ENCODE measurements around the gene ROR1.
"Not testable (repeated sequence)": the region's sequence is repeated elsewhere in the genome, so short reads cannot be mapped to it uniquely, and the experiment has no call there.

ROR1 gene

DNA sequence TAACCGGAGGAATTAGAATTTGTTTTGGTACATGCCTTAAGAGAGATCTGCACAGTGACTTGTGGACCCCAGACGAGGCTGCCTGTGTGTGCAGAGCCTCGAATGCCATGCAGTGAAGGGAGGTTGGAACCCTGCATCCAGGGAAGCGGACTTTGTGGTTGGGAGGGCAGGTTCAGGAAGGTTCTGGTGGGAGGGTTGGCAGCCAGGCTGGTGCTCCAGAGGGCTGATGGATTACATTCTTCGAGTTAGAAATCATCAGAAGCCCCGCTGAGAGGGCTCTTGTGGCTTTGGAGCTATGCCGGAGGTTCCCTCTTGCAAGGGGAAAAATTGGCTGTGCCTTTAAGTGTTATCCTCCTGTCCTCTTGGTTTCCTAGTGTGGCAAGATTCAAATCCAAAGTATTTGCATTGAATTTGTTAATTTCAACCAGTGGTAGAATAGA lies 21.1 kb downstream of the ROR1 start:
- DNase-seq, result no peak

DNA sequence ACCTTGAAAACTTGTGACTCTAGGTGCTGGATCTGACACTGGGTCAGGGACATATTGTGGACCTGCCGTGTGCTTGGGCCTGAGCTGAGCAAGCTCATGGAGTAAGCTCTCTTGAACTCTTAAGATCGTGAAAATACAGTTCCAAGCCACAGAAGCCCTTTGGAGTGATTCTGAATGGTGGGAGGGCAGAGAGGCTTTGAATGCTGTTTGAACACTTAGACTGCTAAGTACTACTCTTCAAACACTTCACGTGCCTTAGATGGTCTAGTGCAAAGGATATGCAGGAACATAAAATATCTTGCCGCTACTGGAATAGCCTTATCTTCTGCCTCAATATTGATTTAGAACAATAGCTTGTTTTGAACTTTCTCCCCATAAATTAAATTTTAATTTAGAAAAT lies 21.6 kb downstream of the ROR1 start:
- no peak for DNase-seq

DNA sequence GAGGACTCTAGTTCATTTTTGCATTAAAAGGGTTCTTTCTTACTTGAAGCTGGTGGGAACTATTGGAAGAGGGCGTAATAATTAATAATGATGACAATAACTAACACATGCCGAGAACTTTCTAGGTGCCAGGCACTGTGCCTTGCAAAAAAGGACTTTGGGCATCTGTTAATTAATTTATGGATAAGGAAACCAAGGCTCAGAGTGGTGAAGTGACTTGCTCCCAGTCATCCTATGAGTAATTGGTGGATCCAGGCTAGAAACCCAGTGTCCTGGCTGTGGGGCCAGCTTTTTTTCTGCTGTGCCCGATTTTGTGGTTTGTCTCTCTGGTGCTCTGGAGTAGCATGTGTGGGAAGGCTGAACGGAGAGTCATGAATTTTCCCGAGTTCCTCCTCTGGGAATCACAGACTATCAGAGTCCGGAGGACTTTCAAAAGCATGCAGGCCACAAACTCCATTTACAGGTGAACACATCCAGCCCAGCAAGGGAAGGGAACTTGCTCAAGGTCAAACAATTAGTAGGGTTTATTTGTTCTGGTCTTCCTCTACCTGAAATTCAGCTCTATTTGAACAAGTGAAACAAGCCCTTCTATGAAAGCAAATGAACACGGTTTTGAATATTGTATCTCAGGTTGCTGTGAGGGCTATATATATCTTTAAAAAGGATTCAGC lies 23.4 kb downstream of the ROR1 start:
- DNase-seq, result no peak

DNA sequence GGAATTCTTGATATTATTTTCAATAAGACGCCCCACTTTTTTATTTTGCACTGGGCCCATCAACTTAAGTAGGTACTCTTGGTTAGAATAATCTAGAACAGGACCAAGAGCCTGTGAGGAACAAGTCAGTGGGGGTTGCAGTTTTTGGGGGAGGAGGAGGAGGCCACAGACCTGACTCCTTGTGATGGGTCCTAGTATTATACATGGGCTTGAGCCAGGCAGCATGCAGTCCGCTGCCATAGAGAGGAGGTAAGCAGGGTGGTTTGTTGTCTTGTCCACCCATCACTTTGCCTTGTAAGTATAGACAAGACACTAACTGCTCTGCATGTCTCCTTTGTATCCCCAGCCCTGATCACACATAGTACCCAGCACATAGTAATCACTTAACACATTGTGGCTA lies 24.5 kb downstream of the ROR1 start:
- DNase-seq, result no peak

DNA sequence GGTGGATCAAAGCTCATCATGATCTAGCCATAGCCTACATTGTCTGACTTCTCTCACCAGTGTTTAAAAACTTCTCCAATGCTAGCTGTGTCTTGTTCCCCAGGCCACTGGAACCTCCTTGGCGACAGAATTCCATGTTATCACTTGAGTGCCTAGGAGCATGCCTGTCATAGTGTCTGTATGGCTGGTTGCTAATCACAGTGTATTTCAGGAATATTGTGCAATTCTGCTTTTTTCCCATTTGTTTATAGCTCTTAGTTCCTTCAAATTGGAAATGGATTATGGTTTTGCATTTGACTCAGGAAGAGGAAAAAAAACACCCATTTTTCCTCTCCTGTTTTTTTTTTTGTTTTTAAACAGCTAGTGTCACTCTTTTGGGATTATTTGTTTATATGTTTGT lies 25.5 kb downstream of the ROR1 start:
- no peak for DNase-seq

DNA sequence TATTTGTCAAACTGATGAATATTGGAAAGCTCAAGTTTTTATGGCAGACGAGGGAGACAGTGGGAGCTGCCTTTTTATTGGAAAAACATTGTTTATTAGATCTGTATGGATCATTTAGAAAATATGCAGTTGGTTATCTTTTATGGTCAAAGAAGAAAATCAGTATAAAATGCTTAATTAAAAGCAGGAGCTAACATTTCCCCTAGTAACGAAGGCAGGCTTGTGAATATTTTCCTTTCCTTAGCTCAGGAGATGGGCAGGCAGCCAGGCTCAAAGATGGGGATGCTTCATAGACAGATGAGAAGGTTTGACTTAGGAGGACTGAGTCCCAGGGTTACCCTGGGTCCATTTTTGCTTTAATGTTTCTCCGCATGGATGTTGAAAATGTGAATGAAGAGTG lies 26.0 kb downstream of the ROR1 start:
- DNase-seq, result no peak

DNA sequence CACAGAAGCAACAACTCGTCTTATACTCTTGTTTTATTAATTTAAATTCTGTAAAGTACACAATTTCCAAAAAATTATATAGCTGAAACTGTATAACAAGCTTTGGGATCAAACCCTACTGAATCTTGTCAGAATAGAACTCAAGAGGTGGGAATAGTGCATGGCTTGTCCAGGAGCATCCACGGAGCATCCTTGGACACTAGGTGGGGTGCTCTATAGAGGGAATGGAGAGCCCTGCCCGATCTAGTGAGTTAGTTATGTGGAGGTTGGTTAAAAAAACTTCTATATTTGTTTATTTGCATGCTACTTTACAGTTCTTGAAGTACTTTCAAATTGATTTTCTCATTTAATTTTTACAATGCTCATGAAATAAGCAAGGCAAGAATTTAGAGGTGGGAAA lies 28.3 kb downstream of the ROR1 start:
- no peak for DNase-seq

DNA sequence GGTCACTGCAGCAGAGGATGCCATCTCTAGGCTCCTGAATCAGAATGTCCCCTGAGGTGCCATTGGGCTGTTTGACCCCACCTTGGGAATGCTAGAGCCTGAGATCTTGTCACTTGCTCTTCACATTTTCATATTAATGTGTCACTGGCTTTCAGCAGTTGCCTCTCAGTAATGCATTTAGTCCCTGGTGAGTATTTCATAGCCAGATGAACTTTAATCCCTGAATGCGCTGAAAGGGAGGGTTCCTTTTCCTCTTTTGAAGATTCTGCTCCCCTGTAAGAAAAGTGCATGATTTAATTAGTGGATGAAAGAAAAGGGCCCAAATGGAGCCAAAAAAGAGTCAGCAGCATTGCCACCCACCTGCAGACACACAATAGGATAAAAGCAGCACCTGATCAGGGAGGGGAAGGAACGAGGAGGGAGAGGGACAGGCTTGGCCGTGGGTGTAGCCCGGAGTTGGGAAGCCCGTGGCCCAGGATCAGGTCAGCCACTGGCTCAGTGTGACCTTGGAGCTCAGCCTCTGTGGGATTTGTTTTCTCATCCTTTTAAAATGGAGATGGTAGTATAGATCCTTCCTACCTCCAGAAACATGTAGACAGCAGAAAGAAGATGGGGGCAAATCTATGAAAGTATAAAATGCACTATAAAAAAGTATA lies 31.1 kb downstream of the ROR1 start:
- DNase-seq, result no peak

DNA sequence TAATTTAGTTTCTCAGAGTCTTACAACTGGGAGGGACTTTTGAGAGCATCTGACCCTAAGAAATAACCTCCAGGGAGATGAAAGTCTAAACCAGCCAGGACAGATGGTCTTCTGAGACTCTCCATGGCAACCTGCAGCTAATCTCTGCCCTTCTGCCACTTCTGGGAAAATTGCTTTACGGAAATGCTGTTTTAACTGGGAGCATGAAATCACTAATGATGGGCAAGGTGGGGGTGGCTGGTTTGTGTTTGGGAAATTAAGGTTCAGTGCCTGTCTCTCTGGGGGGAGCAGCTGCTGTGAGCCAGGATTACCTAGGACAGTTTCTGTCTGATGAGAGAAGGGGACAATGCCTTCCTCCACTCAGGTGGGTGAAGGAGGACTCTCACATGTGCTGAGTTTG lies 33.2 kb downstream of the ROR1 start:
- DNase-seq, result no peak

DNA sequence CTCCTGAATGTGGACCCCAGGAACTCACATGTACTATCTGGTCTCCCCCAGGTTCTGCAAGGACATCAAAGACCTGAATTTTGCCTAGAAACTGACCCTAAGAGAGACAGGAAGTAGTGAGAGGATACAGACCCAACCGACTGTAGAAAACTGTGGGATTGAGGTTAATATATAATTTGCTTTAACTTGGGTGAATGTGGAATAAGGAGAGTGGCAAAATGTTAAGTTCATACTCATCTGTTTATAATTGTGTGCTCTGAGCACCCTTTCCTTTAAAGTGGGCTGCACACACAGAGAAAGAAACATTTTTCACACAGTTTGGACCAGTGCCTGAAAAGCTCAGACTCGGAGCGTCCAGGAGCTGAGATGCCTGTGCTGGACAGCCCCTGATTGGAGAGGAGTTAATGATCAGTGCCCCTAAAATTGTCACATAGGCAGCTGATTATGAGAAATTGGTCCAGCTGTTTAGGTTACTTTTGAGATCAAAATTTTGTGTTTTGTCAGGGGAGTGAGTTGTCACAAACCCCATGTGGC lies 37.2 kb downstream of the ROR1 start:
- DNase-seq, result no peak

DNA sequence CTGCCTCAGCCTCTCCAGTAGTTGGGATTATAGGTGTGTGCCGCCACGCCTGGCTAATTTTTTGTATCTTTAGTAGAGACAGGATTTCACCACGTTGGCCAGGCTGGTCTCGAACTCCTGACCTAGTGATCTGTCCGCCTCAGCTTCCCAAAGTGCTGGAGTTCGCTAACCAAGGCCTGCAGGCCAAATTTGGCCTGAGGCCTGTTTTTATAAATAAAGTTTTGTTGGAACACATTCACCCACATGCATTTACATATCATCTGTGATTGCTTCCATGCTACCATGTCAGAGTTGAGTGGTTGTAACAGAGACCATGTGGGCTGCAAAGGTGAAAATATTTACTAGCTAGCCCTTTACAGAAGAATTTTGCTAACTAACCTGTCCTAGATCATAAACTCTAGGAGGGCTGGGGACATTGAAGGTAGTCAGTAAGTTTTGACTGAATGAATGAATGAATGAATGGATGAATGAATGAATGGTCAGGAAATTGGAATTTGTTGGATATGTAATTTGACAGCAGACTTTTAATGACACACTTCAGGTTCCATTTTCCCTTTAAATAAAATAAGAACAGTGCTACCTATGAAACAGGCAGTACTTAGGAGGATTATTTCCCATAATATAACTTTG lies 38.4 kb downstream of the ROR1 start:
- DNase-seq, result no peak

DNA sequence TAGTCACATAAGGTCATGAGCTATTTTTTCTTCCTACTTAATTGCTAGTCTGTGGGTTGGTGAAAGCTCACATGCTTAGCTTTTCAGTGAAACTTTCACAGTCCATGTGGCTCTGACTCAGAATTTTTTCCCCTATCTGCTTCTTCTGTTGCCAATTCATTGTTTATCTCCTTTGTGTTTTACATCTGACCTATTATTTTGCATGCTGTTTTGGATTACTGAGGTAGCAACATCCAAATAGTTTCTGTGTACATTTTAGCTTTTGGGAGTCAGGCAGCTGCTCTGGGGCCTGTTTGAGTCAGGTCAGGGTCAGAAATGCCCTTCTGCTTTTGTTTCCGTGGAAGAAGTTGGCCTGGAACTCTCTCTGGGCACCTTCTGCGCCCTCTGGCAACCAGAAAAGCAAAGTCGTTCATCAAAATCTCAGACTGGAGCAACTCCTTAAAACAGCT lies 40.0 kb downstream of the ROR1 start:
- DNase-seq, result no peak

DNA sequence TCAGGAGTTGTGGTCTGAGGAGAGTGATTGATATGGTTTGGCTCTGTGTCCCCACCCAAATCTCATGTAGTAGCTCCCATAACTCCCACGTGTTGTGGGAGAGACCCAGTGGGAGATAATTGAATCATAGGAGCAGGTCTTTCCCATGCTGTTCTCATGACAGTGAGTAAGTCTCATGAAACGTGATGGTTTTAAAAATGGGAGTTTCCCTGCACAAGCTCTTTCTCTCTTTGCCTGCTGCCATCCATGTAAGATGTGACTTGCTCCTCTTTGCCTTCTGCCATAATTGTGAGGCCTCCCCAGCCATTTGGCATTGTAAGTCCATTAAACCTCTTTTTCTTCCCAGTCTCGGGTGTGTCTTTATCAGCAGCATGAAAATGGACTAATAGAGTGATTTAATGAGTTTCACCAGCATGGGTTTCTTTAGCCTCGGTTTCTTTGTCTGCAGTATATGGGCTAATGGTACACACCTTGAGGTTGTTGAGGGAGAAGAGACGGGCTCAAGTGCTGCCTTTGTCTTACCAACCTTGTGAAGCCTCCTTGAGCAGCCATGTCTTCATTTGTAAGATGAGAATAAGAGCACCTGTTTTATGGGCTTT lies 42.5 kb downstream of the ROR1 start:
- not testable (repeated sequence) for DNase-seq

DNA sequence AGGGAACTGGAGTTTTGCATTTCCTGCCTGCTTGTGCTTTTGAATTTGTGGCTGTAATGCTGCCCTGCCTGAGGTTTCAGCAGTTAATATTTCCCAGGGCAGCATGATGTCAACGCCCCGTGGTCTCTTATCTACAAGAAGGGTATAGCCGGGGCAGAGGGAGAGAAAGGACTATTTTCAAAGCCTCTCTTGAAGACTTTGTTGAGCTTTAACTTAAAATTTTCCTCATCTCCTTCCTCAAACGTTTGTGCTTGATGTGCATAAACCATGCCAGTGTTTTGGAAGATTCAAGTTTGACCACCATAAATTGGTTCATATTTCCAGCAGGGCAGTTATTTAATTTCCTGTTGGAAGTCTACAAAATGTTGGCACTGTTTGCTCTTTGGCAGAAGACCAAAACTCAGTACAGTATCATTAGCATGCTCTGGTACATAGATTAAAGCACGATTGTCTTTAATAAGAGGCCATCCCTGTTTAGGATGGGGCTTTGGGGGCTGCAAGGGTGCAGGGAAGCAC lies 43.4 kb downstream of the ROR1 start:
- DNase-seq, result no peak

DNA sequence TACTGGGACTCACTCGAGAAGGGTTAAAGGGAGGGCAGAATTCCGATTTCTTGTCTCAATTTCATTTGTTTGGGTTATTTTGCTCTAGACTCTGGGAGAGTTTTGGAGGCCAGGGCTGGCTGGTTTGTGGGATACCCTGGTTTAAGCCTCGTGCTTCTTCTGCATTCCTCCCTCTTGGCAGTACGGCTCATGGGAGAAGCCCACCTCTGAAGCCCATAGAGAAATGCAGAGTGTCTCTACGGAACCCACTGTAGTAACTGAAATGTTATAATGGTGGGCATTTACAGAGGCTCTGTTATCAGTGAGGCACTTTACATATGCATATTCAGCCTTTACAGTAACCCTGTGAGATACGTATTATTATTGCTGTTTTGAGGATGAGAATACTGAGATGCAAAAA lies 43.9 kb downstream of the ROR1 start:
- no peak for DNase-seq

DNA sequence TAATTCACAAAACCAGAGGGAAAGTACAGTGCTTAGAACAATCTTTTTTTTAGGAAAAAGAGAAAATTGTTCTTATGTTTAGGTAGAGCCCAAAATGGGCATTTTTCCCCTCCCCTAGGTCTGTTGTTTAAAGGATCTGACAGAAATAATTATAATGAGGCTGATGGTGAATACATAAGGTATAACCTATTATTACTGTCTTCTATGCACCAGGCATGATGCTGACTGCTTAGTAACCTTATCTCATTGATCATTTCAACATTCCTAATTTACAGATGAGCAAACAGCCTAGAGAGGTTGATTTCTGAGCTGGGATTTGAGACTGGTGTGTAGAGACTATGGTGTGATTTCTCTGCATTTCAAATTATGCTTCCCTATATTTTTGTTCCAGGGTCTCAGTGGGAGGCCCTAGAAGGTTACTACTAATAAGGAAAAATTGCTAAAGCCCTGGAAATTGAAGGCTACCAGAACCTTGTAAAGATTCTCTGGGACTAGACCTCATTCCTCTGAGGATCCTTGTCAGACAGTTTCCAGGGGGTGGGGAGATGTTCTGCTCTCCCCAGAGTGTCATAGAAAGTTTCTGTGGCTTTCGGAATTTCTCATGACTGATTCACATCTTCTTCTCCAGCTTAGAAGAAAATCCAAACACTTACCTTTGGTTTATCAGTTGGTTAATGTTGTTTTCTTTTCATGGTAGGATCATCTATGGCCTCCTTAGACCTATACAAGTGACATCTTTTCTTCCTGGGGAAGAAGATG lies 44.9 kb downstream of the ROR1 start:
- no peak for DNase-seq

DNA sequence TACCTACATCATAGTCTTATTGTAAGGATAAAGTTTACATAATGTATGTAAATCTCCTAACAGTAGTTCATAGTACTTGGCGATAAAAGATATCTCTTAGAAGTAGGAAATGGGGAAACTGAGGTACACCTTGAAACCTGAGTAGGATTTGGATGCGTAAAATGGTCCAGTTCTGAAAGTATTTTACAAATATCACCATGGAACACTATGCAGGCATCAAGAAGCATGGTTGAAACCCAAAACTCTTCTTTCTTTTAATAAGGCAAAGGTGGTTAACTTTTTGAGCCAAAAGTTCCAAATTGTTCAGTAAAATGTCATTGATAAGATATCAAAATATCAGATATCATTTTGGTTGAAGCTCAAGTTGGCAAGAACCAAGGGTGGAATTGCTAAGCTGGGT lies 46.0 kb downstream of the ROR1 start:
- DNase-seq, result no peak

DNA sequence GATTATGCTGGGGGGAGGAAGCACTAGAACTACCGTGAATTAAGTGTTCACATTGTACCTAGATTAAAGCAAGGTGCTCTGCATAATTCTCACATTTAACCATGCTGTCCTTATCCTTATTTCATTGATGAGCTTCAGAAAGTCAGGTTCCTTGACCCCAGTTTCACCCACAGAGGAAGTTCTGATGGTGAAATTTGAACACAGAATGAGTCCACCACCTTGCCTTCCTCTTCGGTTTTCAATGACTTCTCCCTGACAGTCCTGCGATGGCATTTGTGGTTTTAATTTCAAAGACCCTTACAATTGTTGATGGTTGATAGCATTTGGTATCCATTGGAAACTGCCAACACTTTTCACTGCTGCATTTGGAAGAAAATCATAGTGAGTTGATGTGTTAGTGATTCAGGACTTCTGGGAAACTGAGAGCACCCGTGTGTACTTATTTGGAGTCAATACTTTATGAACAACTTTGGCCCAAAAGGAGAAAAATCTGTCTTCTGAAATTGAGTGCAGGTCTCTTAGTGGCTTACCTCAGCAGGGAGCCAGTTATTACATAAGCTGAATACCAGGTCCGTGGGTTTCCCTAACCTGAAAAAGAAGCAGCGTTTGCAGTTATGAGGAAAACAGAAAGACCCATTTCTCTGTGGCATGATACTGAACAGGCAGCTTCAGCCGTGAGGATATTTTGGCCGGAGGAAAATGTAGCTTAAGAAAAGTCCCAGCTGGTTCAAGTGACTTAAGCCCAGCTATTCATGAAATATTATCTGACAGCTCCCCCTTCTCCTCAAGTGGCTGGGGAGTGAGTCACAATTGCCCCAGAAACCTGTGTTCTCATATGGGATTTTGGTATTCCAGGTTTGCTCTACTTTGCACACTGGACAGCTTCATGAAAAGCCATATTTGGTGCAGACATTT lies 47.5 kb downstream of the ROR1 start:
- no peak for DNase-seq

DNA sequence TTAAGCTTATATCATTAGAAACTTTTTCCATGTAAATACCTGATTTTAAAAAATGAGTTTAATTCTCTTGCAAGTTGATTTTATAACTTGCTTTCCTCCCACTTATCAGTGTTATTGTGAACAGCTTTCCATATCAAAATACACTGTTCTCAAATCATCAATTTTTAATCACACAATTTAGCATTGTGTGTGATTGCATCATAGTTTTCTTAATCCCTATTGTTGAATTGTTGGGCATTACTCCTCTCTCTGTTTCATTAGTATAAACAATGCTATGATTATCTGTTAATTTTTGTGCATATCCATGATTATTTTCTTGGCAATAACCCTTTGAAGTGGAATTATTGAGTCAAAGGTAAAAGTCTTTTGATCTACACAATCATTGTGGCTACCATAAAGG lies 48.7 kb downstream of the ROR1 start:
- no peak for DNase-seq

DNA sequence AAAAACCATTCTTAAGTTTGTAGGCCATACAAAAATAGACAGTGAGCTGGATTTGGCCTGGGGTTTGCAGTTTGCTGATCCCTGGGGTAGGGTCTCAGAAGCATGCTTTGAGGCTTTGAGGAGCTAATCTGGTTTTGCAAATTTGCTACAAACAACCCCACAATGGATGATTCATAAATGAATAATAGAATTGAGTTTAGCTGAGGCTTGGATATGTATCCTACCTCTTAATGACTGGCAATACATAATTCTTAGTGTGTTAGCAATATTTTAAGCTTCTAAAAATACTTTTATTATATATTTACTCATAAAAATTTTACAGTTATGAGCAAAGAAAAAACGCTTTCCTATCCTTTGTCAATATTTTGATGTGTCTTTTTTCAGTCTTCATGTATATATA lies 50.6 kb downstream of the ROR1 start:
- DNase-seq, result no peak

DNA sequence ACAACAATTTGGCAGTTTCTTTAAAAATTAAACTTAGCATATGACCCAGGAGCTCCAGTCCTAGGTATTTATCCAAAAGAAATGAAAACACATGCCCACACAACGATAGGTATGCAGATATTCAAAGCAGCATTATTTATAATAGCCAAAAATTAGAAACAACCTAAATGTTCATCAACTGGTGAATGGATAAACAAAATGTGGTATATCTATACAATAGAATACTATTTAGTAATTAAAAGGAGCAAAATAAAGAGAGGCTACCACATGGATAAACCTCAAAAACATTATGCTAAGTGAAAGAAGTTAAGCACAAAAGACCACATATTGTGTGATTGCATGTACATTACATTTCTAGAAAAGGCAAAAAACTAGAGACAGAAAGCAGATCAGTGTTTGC lies 51.3 kb downstream of the ROR1 start:
- no peak for DNase-seq

Measured in activated CD4-positive, alpha-beta T cell treated with anti-CD3 and anti-CD28 coated beads, Interleukin-10, Interleukin-2, amounts not matched to agents 100 ng/mL and 50 ng/mL, durations not matched to agents 16 hours and 8 hours (primary cell).